GM19099 (cell line): ENCODE results near the gene RPS6KA2.

Experiments
- POLR2A ChIP-seq: IDR thresholded peaks from 3 replicates; pipeline ENCODE4 v1.6.1; 2011; ENCODE audit warnings: low read depth; ENCODE audit not compliant: insufficient read length; ENCODE audit errors: extremely low read depth

RPS6KA2 gene

GRCh38 chr6:166488076-166488685 is 138.9 kb downstream of the RPS6KA2 start:
- no peak for TF ChIP-seq POLR2A

GRCh38 chr6:166487148-166487547 is 139.9 kb downstream of the RPS6KA2 start:
- TF ChIP-seq POLR2A = no peak

- no peak for TF ChIP-seq POLR2A
Observed at GRCh38 chr6:166486536-166486880, 140.5 kb downstream of the RPS6KA2 start.

- TF ChIP-seq POLR2A = no peak
Observed at GRCh38 chr6:166485651-166486535, 141.2 kb downstream of the RPS6KA2 start.

GRCh38 chr6:166484863-166485262 is 142.2 kb downstream of the RPS6KA2 start:
- no peak for TF ChIP-seq POLR2A

- no peak for TF ChIP-seq POLR2A
Observed at GRCh38 chr6:166483573-166484250, 143.3 kb downstream of the RPS6KA2 start.

- no peak for TF ChIP-seq POLR2A
Observed at GRCh38 chr6:166483026-166483425, 144.0 kb downstream of the RPS6KA2 start.

- no peak for TF ChIP-seq POLR2A
Observed at GRCh38 chr6:166478782-166479592, 148.1 kb downstream of the RPS6KA2 start.

GRCh38 chr6:166477647-166478365 is 149.2 kb downstream of the RPS6KA2 start:
- no peak for TF ChIP-seq POLR2A

- no peak for TF ChIP-seq POLR2A
Observed at GRCh38 chr6:166476634-166477215, 150.3 kb downstream of the RPS6KA2 start.

- no peak for TF ChIP-seq POLR2A
Observed at GRCh38 chr6:166476061-166476591, 150.9 kb downstream of the RPS6KA2 start.

- TF ChIP-seq POLR2A = no peak
Observed at GRCh38 chr6:166474721-166475565, 152.1 kb downstream of the RPS6KA2 start.
